Muscle layer of colon (tissue), 2 donors: ENCODE measurements around the gene OVAAL.

ENCODE experiments used
- H3K27ac ChIP-seq: one replicate; pipeline ENCODE4 v1.7.0; 2013; ENCODE audit warnings: low read depth, mild to moderate bottlenecking, low read length, moderate library complexity
- H3K27me3 ChIP-seq, 2 donors: one replicate each; pipeline ENCODE4 v1.7.0; 2013; ENCODE audit warnings: low read length in 2 of 2, mild to moderate bottlenecking in 2 of 2; ENCODE audit not compliant: insufficient read depth in 2 of 2, control insufficient read depth in 1 of 2
- H3K36me3 ChIP-seq: one replicate; pipeline ENCODE4 v1.7.0; 2013; ENCODE audit warnings: mild to moderate bottlenecking, low read length; ENCODE audit not compliant: insufficient read depth
- H3K4me1 ChIP-seq: one replicate; pipeline ENCODE4 v1.7.0; 2013; ENCODE audit warnings: mild to moderate bottlenecking, low read length; ENCODE audit not compliant: insufficient read depth
- H3K4me3 ChIP-seq, 2 donors: one replicate each; pipeline ENCODE4 v1.7.0; 2013; ENCODE audit warnings: low read length in 2 of 2, low read depth in 1 of 2, mild to moderate bottlenecking in 1 of 2, moderate library complexity in 1 of 2
- H3K9ac ChIP-seq: one replicate; pipeline ENCODE4 v1.7.0; 2013; ENCODE audit warnings: low read length
- H3K9me3 ChIP-seq: one replicate; pipeline ENCODE4 v1.7.0; 2013; ENCODE audit warnings: mild to moderate bottlenecking, low read length
- donor health status: abdominal sarcoma.
- donor health status: Adenocarcinoma of cecum.

Gene OVAAL

GRCh38 chr1:180558664-180559063, at the start of gene OVAAL:
Gene OVAAL (plus strand): TSS chr1:180558964.
- no peaks in the 10 kb centered on the region for H3K4me1 ChIP-seq
- no peaks in the 10 kb centered on the region for H3K9me3 ChIP-seq
- no peak within 1 kb of the TSS for H3K27ac ChIP-seq
- H3K36me3 ChIP-seq = no peaks in the 10 kb centered on the region
- no peak within 1 kb of the TSS for H3K4me3 ChIP-seq
- no peak within 1 kb of the TSS for H3K9ac ChIP-seq
- no peaks in the 10 kb centered on the region for H3K27me3 ChIP-seq

- no peak overlapping the region for H3K4me3 ChIP-seq
- H3K9me3 ChIP-seq = no peaks in the 10 kb centered on the region
- no peaks in the 10 kb centered on the region for H3K27me3 ChIP-seq
- no peaks in the 10 kb centered on the region for H3K36me3 ChIP-seq
- H3K9ac ChIP-seq = no peak overlapping the region
- no peak overlapping the region for H3K27ac ChIP-seq
- H3K4me1 ChIP-seq = peaks cover under 1% of the 10 kb centered on the region
Measured at GRCh38 chr1:180510882-180511281, 47.9 kb upstream of the OVAAL start.

GRCh38 chr1:180513531-180513930, 45.2 kb upstream of the OVAAL start:
- no peaks in the 10 kb centered on the region for H3K36me3 ChIP-seq
- H3K9ac ChIP-seq = no peak overlapping the region
- H3K27ac ChIP-seq = no peak overlapping the region
- no peak overlapping the region for H3K4me3 ChIP-seq
- no peaks in the 10 kb centered on the region for H3K9me3 ChIP-seq
- no peaks in the 10 kb centered on the region for H3K27me3 ChIP-seq
- H3K4me1 ChIP-seq = peaks cover 4% of the 10 kb centered on the region

- no peak overlapping the region for H3K9ac ChIP-seq
- peaks cover 4% of the 10 kb centered on the region for H3K4me1 ChIP-seq
- H3K36me3 ChIP-seq = no peaks in the 10 kb centered on the region
- no peak overlapping the region for H3K4me3 ChIP-seq
- no peaks in the 10 kb centered on the region for H3K27me3 ChIP-seq
- no peak overlapping the region for H3K27ac ChIP-seq
- no peaks in the 10 kb centered on the region for H3K9me3 ChIP-seq
Measured at GRCh38 chr1:180515364-180515763, 43.4 kb upstream of the OVAAL start.

- peaks cover 4% of the 10 kb centered on the region for H3K4me1 ChIP-seq
- H3K9me3 ChIP-seq = no peaks in the 10 kb centered on the region
- no peaks in the 10 kb centered on the region for H3K27me3 ChIP-seq
- no peak overlapping the region for H3K9ac ChIP-seq
- H3K27ac ChIP-seq = no peak overlapping the region
- H3K36me3 ChIP-seq = no peaks in the 10 kb centered on the region
- no peak overlapping the region for H3K4me3 ChIP-seq
Measured at GRCh38 chr1:180515857-180516388, 42.8 kb upstream of the OVAAL start.

- Histone ChIP-seq H3K9me3 (no peaks in the 10 kb centered on the region), H3K36me3 (no peaks in the 10 kb centered on the region), H3K27ac (no peak overlapping the region), H3K9ac (no peak overlapping the region), H3K27me3 (no peaks in the 10 kb centered on the region), H3K4me3 (no peak overlapping the region), H3K4me1 (peaks cover 4% of the 10 kb centered on the region)
Measured at GRCh38 chr1:180519846-180520245, 38.9 kb upstream of the OVAAL start.

- Histone ChIP-seq H3K36me3 (no peaks in the 10 kb centered on the region), H3K27me3 (no peaks in the 10 kb centered on the region), H3K9ac (no peak overlapping the region), H3K4me1 (no peaks in the 10 kb centered on the region), H3K27ac (no peak overlapping the region), H3K4me3 (no peak overlapping the region), H3K9me3 (no peaks in the 10 kb centered on the region)
Measured at GRCh38 chr1:180521474-180522212, 37.1 kb upstream of the OVAAL start.

- Histone ChIP-seq H3K27me3 (no peaks in the 10 kb centered on the region), H3K36me3 (no peaks in the 10 kb centered on the region), H3K4me3 (no peak overlapping the region), H3K9me3 (no peaks in the 10 kb centered on the region), H3K27ac (no peak overlapping the region), H3K4me1 (no peaks in the 10 kb centered on the region), H3K9ac (no peak overlapping the region)
Measured at GRCh38 chr1:180522213-180522515, 36.6 kb upstream of the OVAAL start.

GRCh38 chr1:180524160-180524914, 34.4 kb upstream of the OVAAL start:
- no peaks in the 10 kb centered on the region for H3K4me1 ChIP-seq
- H3K27ac ChIP-seq = no peak overlapping the region
- no peak overlapping the region for H3K9ac ChIP-seq
- no peak overlapping the region for H3K4me3 ChIP-seq
- no peaks in the 10 kb centered on the region for H3K36me3 ChIP-seq
- H3K27me3 ChIP-seq = no peaks in the 10 kb centered on the region
- H3K9me3 ChIP-seq = no peaks in the 10 kb centered on the region

- Histone ChIP-seq H3K9me3 (no peaks in the 10 kb centered on the region), H3K27me3 (no peaks in the 10 kb centered on the region), H3K36me3 (no peaks in the 10 kb centered on the region), H3K27ac (no peak overlapping the region), H3K4me1 (no peaks in the 10 kb centered on the region), H3K9ac (no peak overlapping the region), H3K4me3 (no peak overlapping the region)
Measured at GRCh38 chr1:180524915-180525714, 33.6 kb upstream of the OVAAL start.

GRCh38 chr1:180525715-180526039, 33.1 kb upstream of the OVAAL start:
- Histone ChIP-seq H3K4me1 (no peaks in the 10 kb centered on the region), H3K27ac (no peak overlapping the region)

More at GRCh38 chr1:180525715-180526039, 33.1 kb upstream of the OVAAL start:
- Histone ChIP-seq H3K27me3 (no peaks in the 10 kb centered on the region), H3K9me3 (no peaks in the 10 kb centered on the region), H3K9ac (no peak overlapping the region), H3K4me3 (no peak overlapping the region), H3K36me3 (no peaks in the 10 kb centered on the region)
